Measurements from ENCODE around the gene SKP1. TPM values are rescaled to one million over a fixed set of nuclear protein-coding genes. Genes with fewer than 3 reads are reported as not detected.

The SKP1 gene
- polyA plus RNA-seq, 3 donors, result 182 to 787 (median 735) TPM

DNA sequence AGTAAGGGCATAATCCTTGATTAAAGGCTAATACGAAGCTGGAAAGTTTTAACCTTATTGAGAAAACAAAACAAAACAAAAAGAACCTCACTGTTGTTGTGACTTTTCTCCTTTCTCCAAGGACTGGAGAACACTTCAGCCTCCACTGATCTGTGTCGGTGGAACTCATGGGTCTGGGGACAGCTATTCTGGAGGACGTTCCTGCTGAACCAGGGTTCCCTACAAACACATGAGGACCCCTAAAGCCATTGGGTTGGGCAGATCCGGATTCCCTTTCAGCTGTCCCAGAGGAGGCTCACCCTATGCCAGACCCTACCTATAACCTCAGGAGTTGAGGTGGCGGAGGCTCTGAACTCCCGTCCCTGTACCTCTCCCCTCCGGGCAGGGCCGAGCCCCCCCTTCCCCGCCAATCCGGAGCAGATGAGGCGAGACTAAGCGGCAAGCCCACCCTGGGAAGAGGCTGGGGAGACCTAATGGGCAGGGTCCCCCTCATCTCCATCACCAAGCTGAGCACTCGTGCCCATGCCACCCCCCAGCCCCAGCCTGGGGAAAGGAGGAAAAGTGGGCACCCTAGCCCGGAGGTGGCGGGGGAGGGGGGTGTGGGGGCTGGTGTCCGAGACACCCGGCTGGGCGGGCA lies 63.9 kb downstream of the SKP1 start:
- intact Hi-C loops (cut with micrococcal nuclease), result no loop called here
- H3K4me3 Mint-ChIP-seq, result peak overlapping the region in 1 of 2 donors; percentile 79
- no peak for DNase-seq

DNA sequence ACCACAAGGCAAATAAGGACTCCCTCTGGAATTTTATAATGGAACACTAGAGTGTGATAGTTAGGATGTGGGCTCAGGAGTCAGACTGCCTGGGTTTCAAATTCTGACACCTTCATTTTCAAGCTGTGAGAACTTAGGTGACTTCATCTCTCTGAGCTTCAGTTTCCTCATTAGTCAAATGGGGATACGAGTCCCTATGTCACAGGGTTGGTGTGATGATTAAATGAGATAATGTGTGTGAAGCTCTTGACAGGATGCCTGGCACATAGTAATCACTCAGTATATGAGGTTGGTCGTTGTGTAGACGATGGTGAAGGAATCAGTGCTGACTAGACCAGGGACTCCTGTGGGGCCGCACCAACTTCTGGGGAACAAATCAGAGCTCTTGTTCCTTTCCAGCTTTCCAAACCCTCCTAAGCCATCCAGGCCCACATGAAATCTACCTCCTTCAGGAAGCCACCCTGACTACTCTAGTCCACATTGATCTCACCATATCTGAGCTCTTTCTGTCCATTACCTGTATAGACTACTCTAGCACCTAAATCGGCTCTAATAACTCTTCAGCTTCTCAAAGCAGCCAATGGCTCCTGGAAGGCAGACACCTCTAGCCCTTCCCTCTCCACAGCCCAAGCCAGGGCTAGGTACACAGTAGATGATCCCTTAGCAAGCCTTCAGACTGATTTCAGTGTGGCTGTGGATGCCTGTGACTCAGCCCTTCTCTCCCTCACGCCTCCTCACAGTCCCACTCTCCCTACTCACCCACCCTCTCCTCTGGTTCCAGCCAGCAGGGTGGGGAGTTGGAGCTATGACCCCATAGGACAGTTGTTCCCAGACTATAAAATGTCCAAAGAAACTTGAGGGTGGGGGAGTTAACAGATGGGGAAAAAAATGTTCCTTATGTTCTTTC lies 64.8 kb downstream of the SKP1 start:
- no peaks in the 10 kb centered on the region for H3K36me3 ChIP-seq (replicated peaks in 1 of 2; ENCODE audit: control insufficient read depth in 1 of 2, insufficient read depth in 2 of 2, low read length in 2 of 2)
- TF ChIP-seq, protein P1, sequence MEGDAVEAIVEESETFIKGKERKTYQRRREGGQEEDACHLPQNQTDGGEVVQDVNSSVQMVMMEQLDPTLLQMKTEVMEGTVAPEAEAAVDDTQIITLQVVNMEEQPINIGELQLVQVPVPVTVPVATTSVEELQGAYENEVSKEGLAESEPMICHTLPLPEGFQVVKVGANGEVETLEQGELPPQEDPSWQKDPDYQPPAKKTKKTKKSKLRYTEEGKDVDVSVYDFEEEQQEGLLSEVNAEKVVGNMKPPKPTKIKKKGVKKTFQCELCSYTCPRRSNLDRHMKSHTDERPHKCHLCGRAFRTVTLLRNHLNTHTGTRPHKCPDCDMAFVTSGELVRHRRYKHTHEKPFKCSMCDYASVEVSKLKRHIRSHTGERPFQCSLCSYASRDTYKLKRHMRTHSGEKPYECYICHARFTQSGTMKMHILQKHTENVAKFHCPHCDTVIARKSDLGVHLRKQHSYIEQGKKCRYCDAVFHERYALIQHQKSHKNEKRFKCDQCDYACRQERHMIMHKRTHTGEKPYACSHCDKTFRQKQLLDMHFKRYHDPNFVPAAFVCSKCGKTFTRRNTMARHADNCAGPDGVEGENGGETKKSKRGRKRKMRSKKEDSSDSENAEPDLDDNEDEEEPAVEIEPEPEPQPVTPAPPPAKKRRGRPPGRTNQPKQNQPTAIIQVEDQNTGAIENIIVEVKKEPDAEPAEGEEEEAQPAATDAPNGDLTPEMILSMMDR (IDR thresholded peaks at IDR 0.05), result no peak
- H3K36me3 Mint-ChIP-seq, result peaks cover 5 to 7% of the 10 kb centered on the region in 2 donors
- H3K4me2 ChIP-seq (replicated peaks; ENCODE audit: extremely low read depth, low read length, poor library complexity, severe bottlenecking), result no peak overlapping the region
- no peak overlapping the region for H2AFZ ChIP-seq (ENCODE audit: insufficient read depth, low read depth, low read length, poor library complexity, severe bottlenecking)
- no peaks in the 10 kb centered on the region for H3K79me2 ChIP-seq (ENCODE audit: insufficient read depth, low read length)
- no peak overlapping the region for H3K9ac ChIP-seq (ENCODE audit: insufficient read depth, low read length, poor library complexity, severe bottlenecking)
- H3K27ac Mint-ChIP-seq, result no peak overlapping the region
- intact Hi-C loops (cut with micrococcal nuclease), result no loop called here
- peaks cover 52 to 62% (median 58%) of the 10 kb centered on the region in 3 donors for H3K27me3 Mint-ChIP-seq (ENCODE audit: low read depth in 3 of 3)
- H4K20me1 ChIP-seq (ENCODE audit: insufficient read depth, low read length), result no peaks in the 10 kb centered on the region
- H3K27me3 ChIP-seq (ENCODE audit: control insufficient read depth in 2 of 2, insufficient read depth in 2 of 2, low read length in 2 of 2), result peaks cover 41 to 53% of the 10 kb centered on the region in 2 donors
- no peak overlapping the region for H3K27ac ChIP-seq (ENCODE audit: low read depth in 1 of 2, low read length in 2 of 2)
- 77% methylated on average over 3 of the region's 6 CpGs for WGBS (ENCODE audit: insufficient coverage)
- DNase-seq, result no peak
- H3K4me1 Mint-ChIP-seq, result peaks cover 12% of the 10 kb centered on the region
- no peak overlapping the region for H3K4me3 ChIP-seq (replicated peaks in 1 of 3; ENCODE audit: low read depth in 2 of 3, low read length in 3 of 3)
- peak overlapping the region in 1 of 2 donors; percentile 79 for H3K4me3 Mint-ChIP-seq
- H3K4me1 ChIP-seq (ENCODE audit: control insufficient read depth in 1 of 2, insufficient read depth in 2 of 2, low read length in 2 of 2), result peaks cover 12 to 19% of the 10 kb centered on the region in 2 donors
- peaks cover 0 to 16% (median 5%) of the 10 kb centered on the region in 7 donors for H3K9me3 Mint-ChIP-seq
- peaks cover 0 to 8% of the 10 kb centered on the region in 2 donors for H3K9me3 ChIP-seq (replicated peaks in 1 of 2; ENCODE audit: control insufficient read depth in 1 of 2, insufficient read depth in 1 of 2, low read length in 2 of 2)

More for the DNA sequence above, 63.9 kb downstream of the SKP1 start:
- Histone ChIP-seq H3K4me1 (ENCODE audit: control insufficient read depth in 1 of 2, insufficient read depth in 2 of 2, low read length in 2 of 2) (peaks cover 12 to 19% of the 10 kb centered on the region in 2 donors), H2AFZ (ENCODE audit: insufficient read depth, low read depth, low read length, poor library complexity, severe bottlenecking) (no peak overlapping the region), H3K27me3 (ENCODE audit: control insufficient read depth in 2 of 2, insufficient read depth in 2 of 2, low read length in 2 of 2) (peaks cover 41 to 59% of the 10 kb centered on the region in 2 donors), H3K36me3 (replicated peaks in 1 of 2; ENCODE audit: control insufficient read depth in 1 of 2, insufficient read depth in 2 of 2, low read length in 2 of 2) (no peaks in the 10 kb centered on the region), H3K4me3 (replicated peaks in 1 of 3; ENCODE audit: low read depth in 2 of 3, low read length in 3 of 3) (no peak overlapping the region), H4K20me1 (ENCODE audit: insufficient read depth, low read length) (no peaks in the 10 kb centered on the region), H3K27ac (ENCODE audit: low read depth in 1 of 2, low read length in 2 of 2) (no peak overlapping the region), H3K9ac (ENCODE audit: insufficient read depth, low read length, poor library complexity, severe bottlenecking) (no peak overlapping the region), H3K79me2 (ENCODE audit: insufficient read depth, low read length) (no peaks in the 10 kb centered on the region), H3K9me3 (replicated peaks in 1 of 2; ENCODE audit: control insufficient read depth in 1 of 2, insufficient read depth in 1 of 2, low read length in 2 of 2) (peaks cover 0 to 8% of the 10 kb centered on the region in 2 donors), H3K4me2 (replicated peaks; ENCODE audit: extremely low read depth, low read length, poor library complexity, severe bottlenecking) (no peak overlapping the region)
- Mint-ChIP-seq H3K27me3 (ENCODE audit: low read depth in 3 of 3) (peaks cover 57 to 67% (median 63%) of the 10 kb centered on the region in 3 donors), H3K9me3 (peaks cover 0 to 16% (median 5%) of the 10 kb centered on the region in 7 donors), H3K4me1 (peaks cover 12% of the 10 kb centered on the region), H3K27ac (no peak overlapping the region), H3K36me3 (peaks cover 5 to 7% of the 10 kb centered on the region in 2 donors)
- 45% methylated on average over 4 of the region's 18 CpGs for WGBS (ENCODE audit: insufficient coverage)
- TF ChIP-seq, protein P1 (IDR thresholded peaks at IDR 0.05), result no peak

Measured in CD14-positive monocyte (primary cell).